BE2C (cell line): ENCODE data around the gene CADPS2.

Source experiments
- DNase-seq: peaks from one replicate; pipeline ENCODE4 v3.0.0-alpha.2; 2020
- H3K27me3 ChIP-seq: fragments of 250-450 bp; sonication (Bioruptor Pico); 2 replicates; pipeline ENCODE4 v1.5.1; 2020; ENCODE audit warnings: mild to moderate bottlenecking
- H3K36me3 ChIP-seq: fragments of 250-450 bp; sonication (Bioruptor Pico); 2 replicates; pipeline ENCODE4 v1.5.1; 2020; ENCODE audit warnings: mild to moderate bottlenecking
- H3K4me1 ChIP-seq: fragments of 250-450 bp; sonication (Bioruptor Pico); 2 replicates; pipeline ENCODE4 v1.5.1; 2020
- H3K4me3 ChIP-seq: 2 replicates; pipeline ENCODE4 v1.5.1; 2011; ENCODE audit warnings: low read depth, low read length
- H3K9me3 ChIP-seq: fragments of 250-450 bp; sonication (Bioruptor Pico); 2 replicates; pipeline ENCODE4 v1.5.1; 2020
- CTCF ChIP-seq: IDR thresholded peaks from 2 replicates; pipeline ENCODE4 v1.5.1; 2012; ENCODE audit warnings: mild to moderate bottlenecking, low read depth, low read length

Gene CADPS2

GRCh38 chr7:122340427-122340826, 545.8 kb downstream of the CADPS2 start:
- no peak overlapping the region for H3K4me3 ChIP-seq
- no peaks in the 10 kb centered on the region for H3K4me1 ChIP-seq
- no peak for DNase-seq
- no peaks in the 10 kb centered on the region for H3K27me3 ChIP-seq
- H3K9me3 ChIP-seq, result no peaks in the 10 kb centered on the region
- H3K36me3 ChIP-seq, result no peaks in the 10 kb centered on the region
- no peak for TF ChIP-seq CTCF

- no peak for DNase-seq
- no peak overlapping the region for H3K4me3 ChIP-seq
- H3K4me1 ChIP-seq, result no peaks in the 10 kb centered on the region
- no peaks in the 10 kb centered on the region for H3K9me3 ChIP-seq
- TF ChIP-seq CTCF, result no peak
- H3K36me3 ChIP-seq, result no peaks in the 10 kb centered on the region
- H3K27me3 ChIP-seq, result no peaks in the 10 kb centered on the region
Observed at GRCh38 chr7:122339145-122339904, 546.9 kb downstream of the CADPS2 start.

GRCh38 chr7:122337011-122337410, 549.2 kb downstream of the CADPS2 start:
- Histone ChIP-seq H3K4me3 (no peak overlapping the region), H3K36me3 (no peaks in the 10 kb centered on the region), H3K27me3 (no peaks in the 10 kb centered on the region), H3K9me3 (no peaks in the 10 kb centered on the region), H3K4me1 (no peaks in the 10 kb centered on the region)
- DNase-seq, result no peak
- no peak for TF ChIP-seq CTCF

GRCh38 chr7:122329145-122329802, 557.0 kb downstream of the CADPS2 start:
- DNase-seq, result no peak
- H3K4me3 ChIP-seq, result no peak overlapping the region
- no peaks in the 10 kb centered on the region for H3K36me3 ChIP-seq
- H3K4me1 ChIP-seq, result no peaks in the 10 kb centered on the region
- no peak for TF ChIP-seq CTCF
- H3K27me3 ChIP-seq, result peaks cover 12% of the 10 kb centered on the region
- no peaks in the 10 kb centered on the region for H3K9me3 ChIP-seq

GRCh38 chr7:122327969-122328368, 558.3 kb downstream of the CADPS2 start:
- no peak for DNase-seq
- Histone ChIP-seq H3K4me1 (no peaks in the 10 kb centered on the region), H3K36me3 (no peaks in the 10 kb centered on the region)

More at GRCh38 chr7:122327969-122328368, 558.3 kb downstream of the CADPS2 start:
- no peaks in the 10 kb centered on the region for H3K9me3 ChIP-seq
- no peak overlapping the region for H3K4me3 ChIP-seq
- H3K27me3 ChIP-seq, result peaks cover 12% of the 10 kb centered on the region
- no peak for TF ChIP-seq CTCF
